Hepatocyte (in vitro differentiated cells): ENCODE data around the gene TBCD.

ENCODE experiments used
- EZH2 ChIP-seq: fragments of 200-600 bp; sonication (generic); IDR thresholded peaks from 2 replicates; pipeline ENCODE4 v1.6.1; 2016; ENCODE audit warnings: antibody characterized with exemption, mild to moderate bottlenecking, borderline replicate concordance
- EZH2phosphoT487 ChIP-seq: fragments of 200-600 bp; sonication (generic); IDR thresholded peaks from one replicate; pipeline ENCODE4 v1.6.1; 2018; ENCODE audit warnings: antibody characterized with exemption, mild to moderate bottlenecking, low read depth, moderate library complexity; ENCODE audit not compliant: unreplicated experiment, severe bottlenecking
- TF ChIP-seq, protein P1 (sequence below): fragments of 200-600 bp; sonication (generic); IDR thresholded peaks from 2 replicates; pipeline ENCODE4 v1.5.1; 2016; ENCODE audit warnings: antibody characterized with exemption, mild to moderate bottlenecking; ENCODE audit not compliant: poor library complexity

DNA sequence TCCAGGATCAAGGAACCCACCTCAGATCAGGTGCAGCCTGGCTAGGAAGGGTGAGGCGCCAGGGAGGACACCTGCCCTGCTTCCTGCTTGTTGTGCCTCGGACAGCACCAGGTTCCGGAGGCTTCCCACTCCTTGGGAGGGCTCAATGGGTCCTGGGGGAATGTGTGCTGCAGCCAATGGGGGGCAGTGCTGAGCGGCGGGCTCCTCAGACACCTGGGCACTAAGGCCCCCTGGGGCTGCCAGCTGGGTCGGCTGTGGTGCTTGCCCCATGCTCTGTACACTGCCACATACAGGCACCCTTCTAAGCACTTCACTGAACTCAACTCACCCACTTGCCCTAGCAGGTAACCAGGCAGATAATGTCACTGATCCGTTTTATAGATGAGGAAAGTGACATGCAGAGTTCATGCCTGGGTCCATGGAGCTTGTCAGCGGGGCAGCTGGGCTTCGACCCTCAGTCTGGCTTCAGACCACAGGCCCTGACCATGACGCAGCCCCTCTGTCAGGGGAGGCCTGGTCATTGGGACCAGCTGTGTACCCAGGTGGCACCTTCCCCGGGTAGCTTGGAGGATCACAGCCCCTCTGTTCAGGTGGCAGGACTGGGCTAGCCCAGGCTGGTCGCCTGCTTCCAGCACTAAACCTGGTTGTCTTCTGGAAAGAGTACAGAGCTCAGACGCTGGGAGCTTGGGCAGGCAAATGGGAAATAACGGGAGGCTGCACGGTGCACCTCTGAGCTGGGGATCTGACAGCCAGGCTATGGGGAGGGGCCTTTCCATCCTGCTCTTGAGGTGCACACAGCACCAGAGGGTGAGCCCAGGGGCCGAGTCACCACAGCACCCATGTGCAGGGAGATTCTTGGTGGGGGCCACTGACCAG, 8.3 kb upstream of the TBCD start:
- TF ChIP-seq, protein P1, sequence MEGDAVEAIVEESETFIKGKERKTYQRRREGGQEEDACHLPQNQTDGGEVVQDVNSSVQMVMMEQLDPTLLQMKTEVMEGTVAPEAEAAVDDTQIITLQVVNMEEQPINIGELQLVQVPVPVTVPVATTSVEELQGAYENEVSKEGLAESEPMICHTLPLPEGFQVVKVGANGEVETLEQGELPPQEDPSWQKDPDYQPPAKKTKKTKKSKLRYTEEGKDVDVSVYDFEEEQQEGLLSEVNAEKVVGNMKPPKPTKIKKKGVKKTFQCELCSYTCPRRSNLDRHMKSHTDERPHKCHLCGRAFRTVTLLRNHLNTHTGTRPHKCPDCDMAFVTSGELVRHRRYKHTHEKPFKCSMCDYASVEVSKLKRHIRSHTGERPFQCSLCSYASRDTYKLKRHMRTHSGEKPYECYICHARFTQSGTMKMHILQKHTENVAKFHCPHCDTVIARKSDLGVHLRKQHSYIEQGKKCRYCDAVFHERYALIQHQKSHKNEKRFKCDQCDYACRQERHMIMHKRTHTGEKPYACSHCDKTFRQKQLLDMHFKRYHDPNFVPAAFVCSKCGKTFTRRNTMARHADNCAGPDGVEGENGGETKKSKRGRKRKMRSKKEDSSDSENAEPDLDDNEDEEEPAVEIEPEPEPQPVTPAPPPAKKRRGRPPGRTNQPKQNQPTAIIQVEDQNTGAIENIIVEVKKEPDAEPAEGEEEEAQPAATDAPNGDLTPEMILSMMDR: no peak
- TF ChIP-seq EZH2 (no peak), EZH2phosphoT487 (no peak)
